GM18909 (cell line): Measurements from ENCODE around the gene RETREG2.
A peak's percentile ranks its signal among the peaks of the same experiment; 100 is the strongest.

Source experiments
- ATAC-seq: cut with Tn5 transposase; IDR thresholded peaks from one replicate; pipeline ENCODE4 v1.9.1; 2021; ENCODE audit warnings: mild to moderate bottlenecking; ENCODE audit not compliant: unreplicated experiment, poor library complexity

The RETREG2 gene

DNA sequence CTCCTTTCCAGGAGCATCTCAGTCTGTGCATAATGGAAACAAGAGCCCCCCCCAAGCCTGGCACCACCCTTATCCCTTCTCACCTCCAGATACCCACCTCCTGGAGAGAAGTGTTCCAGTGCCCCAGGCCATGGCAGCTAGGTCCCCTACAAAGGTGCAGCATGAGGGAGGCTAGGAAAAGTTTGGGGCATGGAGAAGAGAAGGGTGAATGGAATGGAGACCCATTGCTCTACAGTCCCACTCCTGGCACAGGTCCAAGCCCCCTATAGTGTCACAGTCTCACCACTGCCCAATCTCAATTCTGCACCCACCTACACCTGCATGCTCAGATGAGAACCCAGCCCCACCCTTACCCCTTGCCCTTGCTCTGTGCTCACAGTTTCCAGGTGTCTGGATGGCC, 9.1 kb upstream of the RETREG2 start:
- ATAC-seq: no peak

DNA sequence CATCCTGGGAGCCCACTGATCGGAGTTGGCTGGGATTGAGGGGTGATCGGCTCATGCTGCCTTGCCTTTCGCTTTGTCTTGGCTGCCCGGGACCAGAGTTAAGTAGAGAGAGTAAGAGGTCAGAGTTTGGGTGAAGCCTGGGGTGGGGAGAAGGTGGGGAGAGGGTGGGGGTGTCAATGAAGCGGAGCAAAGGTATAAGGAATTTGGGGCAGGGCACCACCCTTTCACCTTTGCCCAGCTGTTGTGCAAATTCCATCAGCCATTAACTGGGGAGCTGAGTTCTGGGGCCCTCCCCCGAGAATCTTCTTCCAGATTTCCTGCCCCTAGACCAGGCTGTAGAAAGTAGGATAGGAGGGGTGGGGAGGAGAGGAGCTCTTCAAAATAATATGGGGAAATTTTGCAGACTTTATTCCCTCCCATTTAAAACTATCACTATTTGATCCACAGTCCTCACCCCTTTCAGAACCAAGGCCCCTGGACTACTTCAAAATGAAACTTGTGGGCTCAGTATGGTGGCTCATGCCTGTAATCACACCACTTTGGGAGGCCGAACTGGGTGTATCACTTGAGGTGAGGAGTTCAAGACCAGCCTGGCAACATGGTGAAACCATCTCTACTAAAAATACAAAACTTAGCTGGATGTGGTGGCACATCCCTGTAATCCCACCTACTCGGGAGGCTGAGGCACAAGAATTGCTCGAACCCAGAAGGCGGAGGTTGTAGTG, 8.0 kb upstream of the RETREG2 start, which contains the start of gene SLC23A3:
Gene SLC23A3 (minus strand): TSS at position 100 of the 725 bp plus-strand sequence. CDS start 45 bp downstream, at position 55.
- ATAC-seq: no peak

DNA sequence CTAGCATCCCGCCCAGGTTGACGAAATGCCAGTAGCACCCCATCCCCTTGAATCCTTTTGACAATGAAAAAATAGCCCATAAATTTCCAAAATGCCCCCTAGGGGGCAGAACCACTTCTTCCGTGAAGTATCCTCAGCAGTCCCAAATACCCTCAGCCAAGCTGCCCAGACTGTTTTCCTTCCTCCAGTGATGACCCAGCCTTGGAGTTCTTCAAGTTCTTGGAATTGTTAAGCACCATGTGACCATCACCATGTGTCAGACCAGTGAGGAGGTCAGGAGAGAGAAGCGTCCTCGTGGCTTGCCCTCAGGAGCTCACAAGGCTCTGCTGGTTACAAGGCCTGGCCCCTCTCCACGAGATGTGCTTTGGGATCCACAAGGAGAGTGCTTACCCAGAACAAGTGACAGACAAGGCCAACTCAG, 6.8 kb upstream of the RETREG2 start:
- ATAC-seq: no peak

DNA sequence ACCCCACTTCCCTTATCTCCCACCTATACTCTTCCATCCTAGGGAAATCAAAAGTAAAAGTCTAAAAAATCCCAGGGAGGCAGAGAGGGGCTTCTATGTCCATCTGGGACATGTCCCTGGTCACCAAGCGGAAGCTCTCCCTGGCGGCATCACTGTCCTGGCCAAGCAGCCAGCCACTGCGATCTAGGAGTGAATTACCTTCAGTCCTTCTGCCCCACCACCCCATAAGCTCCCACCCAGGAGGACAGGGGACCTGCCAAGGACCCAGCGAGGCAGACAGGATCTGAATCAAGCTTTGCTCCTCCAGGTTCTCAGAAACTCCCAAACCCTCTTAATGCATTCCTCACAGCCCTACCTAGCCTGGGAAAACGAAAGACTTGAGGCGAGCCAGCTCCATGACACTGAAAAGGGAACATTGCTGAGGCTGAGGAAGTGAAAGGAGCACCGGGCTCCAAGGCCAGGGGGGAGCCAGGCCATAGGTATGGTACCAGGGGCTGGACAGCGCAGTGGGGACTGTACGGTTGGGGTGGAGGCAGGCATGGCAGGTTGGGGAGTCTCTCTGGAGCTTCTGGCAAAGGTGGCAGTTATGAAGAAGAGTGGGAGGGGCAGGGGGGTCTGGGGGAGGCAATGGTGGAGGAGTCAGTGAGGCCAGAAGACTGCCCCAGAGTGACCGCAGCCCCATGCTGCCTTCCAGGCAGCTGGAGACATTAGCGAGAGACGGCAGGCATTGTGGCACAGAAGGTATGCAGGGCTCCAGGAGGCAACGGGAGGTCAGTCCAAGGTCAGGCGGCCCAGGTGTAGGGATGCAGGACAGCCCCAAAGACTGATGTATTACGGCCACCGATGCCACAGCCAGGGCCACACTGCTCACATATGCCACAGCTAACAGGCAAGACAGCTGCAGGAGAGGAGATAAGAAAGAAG, 5.6 kb upstream of the RETREG2 start:
- no peak for ATAC-seq

DNA sequence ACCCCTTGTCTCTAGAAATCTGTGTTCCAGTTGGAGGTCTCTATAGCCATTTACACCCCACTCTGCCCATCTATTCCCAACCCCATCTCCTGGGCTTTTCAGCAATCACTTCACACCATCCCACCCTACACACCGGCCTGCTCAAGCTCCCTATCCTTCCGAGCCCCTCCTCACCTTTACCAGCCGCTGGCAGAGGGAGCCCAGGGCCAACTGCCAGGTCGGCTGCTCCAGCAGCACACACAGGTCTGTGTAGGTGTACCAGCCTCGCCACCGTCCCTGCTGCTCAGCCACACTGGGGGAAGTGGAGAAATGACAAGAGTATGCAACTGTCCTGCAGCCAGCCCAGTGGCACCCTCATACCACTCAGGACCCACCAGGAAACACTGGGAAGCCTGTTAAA, 4.9 kb upstream of the RETREG2 start:
- no peak for ATAC-seq

DNA sequence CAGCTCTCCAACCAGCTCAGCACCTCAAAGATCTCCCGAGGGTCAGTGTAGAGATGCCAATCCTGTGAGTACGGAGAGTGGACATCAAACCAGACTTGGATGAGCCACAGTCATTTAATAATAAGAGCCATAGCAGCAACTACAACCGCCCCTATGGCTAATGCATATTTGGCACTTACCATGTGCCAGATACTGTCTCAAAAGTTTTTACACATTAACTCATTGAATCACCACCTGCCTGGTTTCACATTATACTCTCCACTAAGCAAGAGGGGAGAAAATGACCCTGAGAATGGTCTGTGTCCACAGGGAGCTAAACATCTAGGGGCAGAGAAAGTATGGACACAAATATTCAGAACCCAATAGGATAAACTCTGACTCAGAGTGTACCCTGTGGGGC, 3.9 kb upstream of the RETREG2 start:
- ATAC-seq: no peak

DNA sequence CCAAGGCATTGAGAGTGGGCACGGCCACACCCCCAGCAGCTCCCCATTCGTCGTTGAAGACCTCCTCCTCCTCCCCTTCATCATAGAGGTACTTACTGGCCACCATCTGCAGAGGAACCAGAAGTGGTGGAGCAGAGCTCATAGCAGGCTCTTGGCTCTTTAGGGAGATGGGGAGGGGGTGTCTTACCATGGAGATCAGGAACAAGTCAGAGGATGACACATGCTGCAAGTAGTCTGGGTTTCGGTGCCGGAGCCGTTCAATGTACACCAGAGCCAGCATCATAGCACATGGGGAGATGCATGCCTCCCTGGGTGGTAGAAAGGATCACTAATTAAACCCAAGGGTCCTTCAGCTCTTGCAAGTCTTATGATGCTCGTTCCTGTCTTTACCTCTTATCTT, 3.3 kb upstream of the RETREG2 start:
- ATAC-seq: no peak

DNA sequence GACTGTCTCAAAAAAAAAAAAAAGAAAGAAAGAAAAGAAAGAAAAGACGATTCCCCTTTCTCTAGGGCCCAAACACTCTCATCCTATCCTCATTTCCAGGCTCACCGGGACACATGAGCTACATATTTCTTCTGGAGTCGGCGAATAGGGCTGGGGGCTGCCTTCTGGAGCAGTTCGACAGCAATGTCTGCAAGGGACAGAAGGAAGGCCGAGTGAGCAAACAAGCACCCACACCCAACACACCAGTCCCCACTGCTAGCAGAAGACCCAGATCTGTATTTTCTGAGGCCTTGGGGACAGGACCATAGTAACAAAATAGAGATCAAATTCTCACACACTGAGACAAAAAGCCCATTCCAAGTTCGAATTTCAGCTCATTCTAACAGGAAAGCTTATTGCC, 2.6 kb upstream of the RETREG2 start:
- no peak for ATAC-seq

DNA sequence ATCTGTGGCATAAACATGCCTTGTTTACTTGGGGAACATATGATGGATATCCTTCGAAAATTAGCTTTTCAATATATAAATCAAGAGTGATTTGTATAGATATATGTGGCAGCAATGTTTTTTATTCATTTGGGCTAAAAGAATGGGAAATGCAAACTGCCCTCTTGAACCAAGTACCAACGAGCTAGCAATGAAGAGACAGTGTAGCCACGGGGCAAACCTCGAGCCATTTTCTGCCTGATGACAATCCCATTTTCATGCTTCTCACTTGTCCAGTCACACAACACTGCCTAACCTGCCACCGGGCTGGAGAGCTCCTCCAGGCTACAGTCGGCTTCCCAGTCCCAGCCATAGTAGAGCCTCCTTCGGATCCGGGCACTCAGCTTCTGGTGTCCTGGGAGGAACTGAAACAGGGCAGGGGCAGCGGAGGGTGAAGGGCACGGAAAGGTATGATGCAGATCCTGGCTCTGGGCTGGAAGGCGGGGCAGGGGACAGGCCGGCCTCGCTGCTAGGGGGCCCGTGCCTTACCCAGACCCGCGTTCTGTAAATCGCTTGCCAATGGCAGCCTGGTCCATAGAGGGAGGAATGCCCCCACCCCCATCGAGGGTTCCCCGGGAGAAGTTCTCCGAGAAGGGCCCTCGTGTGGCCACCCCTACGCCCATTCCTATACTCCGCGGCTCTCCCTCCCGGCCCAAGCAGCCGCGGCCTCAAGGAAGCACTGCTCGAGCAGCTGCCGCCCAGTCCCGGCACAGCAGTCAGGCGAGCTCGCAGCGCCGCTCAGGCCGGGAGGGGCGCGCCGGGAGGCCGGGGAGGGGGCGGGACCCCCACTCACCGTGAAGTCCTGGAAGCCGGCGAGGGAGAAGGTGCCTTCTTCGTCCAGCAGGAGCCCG, 1.9 kb upstream of the RETREG2 start:
- peak; percentile 32 for ATAC-seq

DNA sequence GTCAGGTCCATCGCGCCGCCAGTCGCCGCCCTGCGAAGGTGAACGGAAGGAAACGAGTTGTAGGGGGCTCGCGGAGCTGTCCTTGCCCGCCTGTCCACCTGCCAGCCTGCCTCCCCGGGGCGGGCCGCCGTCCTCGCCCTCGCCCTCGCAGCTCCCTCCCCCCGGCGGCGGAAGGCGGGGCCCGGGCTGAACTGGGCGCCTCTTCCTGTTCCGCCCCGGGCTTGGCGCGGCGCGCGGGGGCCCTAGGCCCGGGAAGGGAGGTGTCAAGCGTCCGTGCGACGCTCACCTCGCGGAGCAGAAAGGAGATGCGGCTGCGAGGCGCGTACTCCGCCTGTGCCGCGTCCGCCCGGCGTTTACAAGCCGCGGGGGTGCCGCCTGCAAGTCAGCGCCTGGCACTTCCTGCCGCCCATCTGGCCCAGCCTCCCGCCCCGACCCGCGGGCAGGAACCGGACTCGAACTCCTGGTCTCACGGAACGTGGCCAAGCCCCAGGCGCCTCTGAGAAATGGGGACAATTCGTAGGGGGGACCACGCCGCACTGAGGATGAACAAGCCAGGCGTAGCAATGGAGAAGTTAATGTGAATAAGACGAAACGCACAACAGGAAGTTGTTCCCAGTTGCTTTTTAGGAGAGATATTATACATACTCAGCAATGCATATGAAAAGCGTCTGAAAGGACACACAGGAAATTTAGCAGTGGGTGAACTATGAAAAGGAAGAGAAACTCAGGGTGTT, 1.1 kb upstream of the RETREG2 start, which contains the start of gene CNPPD1:
Gene CNPPD1 (minus strand): TSS at position 108 of the 734 bp plus-strand sequence. CDS start 97 bp downstream, at position 11.
- ATAC-seq: peak; percentile 65

DNA sequence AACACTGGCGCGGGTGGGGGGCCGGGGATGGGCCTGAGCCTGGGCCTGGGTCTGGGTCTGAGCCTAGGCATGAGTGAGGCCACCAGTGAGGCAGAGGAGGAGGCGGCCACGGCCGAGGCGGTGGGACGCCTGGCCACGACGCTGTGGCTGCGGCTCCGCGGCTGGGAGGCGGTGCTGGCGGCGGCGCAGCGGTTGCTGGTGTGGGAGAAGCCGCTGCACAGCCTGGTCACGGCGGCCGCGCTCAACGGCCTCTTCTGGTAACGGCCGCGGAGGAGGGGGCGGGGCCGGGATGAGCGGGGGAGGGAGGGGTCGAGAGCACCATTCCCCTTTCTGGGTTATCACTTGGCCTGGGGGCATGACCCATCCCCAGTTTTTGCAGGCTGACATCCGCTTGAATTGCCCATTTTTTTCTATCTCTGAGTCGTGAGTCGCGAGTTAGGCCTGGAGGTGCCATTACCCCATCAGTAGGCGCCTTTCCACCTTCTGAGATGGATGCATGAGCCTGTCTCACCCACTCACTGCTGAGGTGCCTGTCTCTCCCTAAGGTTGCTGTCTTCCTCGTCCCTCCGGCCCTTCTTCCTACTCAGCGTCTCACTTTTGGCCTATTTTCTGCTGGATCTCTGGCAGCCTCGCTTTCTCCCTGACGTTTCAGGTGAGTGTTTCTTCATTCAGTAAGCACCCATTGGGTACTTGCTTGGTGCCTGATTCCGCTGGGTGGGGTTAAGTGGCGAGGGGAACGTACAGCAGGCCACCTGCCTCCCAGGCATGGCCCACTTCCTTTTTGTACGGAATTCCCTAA, 501 bp downstream of the RETREG2 start:
- ATAC-seq: peak; percentile 16

DNA sequence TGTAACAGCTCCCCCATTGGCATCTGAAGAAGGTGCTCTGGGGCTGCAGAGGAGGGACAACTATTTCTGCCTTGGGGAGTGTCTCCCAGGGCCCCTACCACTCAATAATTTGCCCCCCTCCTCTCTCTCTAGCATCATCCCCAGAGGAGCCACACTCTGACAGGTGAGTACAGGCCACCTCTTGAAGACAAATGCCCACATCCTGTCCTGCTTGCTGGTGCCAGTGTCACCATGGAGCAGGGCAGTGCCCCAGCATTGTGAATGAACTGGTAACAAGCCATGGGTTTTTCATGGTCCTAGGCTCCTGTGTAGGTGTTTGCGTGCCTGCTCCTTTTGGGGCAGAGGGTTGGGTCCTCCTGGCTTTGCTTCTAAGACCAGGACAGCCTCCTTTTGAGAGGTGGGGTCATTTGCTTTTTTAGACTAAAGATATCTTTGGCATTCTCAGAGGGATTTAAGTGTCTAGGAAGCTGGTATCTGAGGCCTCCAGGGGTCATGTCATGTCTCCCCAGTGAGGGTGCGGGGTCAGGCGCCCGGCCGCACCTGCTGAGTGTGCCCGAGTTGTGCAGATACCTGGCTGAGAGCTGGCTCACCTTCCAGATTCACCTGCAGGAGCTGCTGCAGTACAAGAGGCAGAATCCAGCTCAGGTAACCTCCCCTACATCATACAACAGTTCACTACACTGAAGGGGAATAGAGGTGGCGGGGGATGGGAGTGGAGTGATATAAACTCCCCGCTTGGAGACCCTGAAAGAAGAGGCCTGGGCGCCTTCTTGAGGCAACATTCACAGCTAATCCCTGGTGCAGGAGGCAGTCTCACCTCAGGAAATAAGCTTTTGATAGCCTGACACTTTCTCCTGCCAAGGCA, 1.8 kb downstream of the RETREG2 start:
- ATAC-seq: no peak

DNA sequence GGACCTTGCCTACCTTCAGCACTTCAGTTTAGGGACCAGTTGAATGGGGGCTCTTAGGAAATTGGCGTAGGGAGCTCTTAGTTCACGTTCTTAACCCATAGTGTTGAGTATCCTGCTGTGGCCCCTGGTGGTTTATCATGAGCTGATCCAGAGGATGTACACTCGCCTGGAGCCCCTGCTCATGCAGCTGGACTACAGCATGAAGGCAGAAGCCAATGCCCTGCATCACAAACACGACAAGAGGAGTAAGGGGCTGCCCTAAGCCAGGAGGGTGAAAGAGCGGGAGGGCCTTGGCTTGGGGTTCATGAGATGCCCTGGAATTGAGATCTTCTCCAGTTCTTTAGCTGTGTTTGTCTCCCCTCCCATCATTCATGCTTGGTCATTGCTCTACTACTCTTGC, 2.9 kb downstream of the RETREG2 start:
- ATAC-seq: no peak

DNA sequence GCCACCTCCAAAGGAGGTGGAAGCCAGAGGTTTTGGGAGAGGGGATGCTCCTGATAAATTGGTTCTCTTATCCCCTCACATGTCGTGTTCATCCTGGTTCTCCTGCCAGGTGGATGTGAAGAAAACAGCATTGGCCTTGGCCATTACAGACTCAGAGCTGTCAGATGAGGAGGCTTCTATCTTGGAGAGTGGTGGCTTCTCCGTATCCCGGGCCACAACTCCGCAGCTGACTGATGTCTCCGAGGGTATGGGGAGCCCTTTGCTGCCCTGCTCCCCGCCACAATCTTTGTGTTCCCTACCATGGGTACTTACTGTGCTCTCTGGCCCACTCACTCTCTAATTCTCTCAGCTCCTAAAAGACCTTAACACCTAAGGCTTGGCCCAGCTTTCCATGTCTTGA, 3.5 kb downstream of the RETREG2 start:
- no peak for ATAC-seq

DNA sequence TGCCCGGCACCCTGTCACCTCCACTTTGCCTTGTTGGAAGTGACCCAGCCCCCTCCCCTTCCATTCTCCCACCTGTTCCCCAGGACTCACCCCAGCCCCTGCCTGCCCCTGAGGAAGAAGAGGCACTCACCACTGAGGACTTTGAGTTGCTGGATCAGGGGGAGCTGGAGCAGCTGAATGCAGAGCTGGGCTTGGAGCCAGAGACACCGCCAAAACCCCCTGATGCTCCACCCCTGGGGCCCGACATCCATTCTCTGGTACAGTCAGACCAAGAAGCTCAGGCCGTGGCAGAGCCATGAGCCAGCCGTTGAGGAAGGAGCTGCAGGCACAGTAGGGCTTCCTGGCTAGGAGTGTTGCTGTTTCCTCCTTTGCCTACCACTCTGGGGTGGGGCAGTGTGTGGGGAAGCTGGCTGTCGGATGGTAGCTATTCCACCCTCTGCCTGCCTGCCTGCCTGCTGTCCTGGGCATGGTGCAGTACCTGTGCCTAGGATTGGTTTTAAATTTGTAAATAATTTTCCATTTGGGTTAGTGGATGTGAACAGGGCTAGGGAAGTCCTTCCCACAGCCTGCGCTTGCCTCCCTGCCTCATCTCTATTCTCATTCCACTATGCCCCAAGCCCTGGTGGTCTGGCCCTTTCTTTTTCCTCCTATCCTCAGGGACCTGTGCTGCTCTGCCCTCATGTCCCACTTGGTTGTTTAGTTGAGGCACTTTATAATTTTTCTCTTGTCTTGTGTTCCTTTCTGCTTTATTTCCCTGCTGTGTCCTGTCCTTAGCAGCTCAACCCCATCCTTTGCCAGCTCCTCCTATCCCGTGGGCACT, 4.5 kb downstream of the RETREG2 start:
- no peak for ATAC-seq

DNA sequence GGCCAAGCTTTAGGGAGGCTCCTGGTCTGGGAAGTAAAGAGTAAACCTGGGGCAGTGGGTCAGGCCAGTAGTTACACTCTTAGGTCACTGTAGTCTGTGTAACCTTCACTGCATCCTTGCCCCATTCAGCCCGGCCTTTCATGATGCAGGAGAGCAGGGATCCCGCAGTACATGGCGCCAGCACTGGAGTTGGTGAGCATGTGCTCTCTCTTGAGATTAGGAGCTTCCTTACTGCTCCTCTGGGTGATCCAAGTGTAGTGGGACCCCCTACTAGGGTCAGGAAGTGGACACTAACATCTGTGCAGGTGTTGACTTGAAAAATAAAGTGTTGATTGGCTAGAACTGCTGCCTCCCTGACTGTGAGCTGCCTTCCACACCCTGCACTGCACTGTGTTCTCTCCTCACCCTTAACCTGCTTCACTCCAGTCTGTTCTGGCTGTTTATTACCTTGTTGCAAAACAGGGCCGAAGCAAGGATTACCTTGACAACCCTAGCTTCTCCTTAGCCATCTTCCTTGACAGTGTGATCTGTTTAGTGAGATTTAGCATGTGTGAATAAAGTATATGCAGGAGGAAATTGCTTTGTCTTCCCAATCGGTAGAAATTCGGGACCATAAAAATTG, 5.2 kb downstream of the RETREG2 start:
- ATAC-seq: no peak

DNA sequence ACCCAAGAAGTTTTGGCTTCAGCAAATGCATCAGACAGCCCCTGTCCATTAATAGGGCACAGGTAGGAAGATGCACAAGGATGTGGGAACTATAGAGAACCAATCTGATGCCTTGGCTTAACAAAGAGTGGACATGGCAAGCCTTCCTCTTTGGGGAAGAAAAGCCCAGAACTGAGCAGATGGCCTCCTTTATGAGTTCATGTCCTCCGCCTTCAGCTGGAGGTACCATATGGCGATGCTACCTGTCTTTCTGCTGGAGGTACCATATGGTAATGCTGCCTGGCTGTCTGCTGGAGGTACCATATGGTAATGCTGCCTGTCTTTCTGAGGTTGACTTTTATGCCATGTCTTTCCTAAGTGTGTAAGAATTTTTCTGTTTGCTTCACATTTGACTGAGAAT, 6.0 kb downstream of the RETREG2 start:
- no peak for ATAC-seq
